GM18907 (cell line): ENCODE results near the gene AGBL1.

ENCODE experiments used
- ATAC-seq: cut with Tn5 transposase; IDR thresholded peaks from one replicate; pipeline ENCODE4 v1.9.1; 2021; ENCODE audit warnings: mild to moderate bottlenecking, moderate library complexity; ENCODE audit not compliant: unreplicated experiment

The AGBL1 gene

DNA sequence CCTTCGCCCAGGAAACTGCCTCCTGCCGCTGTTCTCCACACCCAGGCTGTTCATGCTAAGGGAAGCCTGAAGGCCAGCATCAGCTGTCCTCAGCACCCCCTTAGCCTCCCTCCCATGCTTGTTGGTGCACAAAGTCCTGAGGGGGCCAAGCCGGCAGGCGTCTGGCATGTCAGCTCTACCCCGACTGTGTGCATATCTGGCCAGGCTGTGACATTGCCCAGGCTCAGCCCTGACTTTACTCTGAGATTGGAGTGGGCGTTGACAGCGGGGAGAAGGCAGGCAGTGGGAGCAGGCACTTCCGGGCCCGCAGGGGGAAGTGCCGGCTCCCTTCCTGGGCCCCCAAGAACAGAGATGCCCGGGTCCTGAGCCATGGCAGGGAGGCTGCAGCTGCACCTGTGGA is 492.2 kb downstream of the AGBL1 start:
- ATAC-seq, result no peak

DNA sequence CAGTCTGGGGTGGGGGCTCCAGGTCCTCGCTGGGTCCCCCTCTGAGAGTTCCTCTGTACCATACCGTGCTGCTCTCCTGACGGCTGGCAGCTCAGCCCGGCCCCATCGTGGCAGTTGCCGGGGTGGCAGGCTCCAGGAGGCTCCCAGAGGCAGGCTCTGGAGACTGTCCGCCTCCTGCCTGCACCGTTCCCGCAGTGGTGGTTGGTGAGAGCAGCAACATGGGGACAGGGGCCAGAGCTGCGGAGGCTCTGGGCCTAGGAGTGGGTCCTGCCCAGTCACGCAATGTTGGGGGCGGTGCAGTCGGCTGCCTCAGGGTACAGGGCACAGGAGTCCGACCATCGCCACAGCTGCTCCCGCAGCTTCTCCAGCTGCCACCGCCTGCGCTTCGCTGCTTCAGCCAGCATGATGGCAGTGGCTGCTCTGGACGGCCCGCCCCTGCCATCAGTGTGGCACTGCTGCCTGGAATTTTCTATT is 492.7 kb downstream of the AGBL1 start:
- ATAC-seq, result no peak

DNA sequence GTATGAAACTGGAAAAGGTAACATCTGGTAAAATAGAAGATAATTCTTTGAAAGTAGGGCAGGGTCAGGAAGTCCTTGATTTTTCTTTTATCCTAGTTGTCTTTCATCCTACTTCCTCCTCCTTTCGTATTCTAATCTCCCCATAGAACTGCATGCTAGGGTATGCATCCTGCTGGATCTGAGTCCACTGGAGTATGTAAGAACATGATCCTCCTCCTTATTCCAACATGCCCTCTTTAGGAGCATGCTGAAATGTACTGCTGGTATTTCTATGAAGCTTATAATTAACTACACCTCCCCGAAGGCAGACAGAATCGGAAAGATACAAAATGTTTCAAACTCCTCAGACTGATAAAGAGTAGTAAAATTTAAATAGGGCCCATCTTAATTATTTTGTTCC is 493.8 kb downstream of the AGBL1 start:
- no peak for ATAC-seq

DNA sequence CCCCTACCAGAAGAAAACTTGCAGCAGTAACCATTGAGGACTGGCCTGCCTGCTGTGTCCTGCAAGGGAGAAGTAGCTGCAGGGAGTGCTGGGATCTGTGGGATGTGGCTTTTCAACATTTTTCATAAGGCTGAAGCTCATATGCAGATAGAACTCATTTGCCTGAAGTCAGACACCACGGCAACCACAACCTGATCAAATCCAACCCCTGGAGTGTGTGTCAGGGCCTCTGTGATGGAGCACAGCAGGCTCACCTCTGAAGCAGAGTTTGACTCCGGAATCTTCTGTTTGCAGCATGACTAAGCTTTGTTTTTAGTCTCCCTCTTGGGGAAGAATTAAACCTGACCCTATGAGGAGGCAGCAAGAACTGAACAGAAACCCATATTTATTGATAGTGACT is 508.7 kb downstream of the AGBL1 start:
- ATAC-seq, result no peak

DNA sequence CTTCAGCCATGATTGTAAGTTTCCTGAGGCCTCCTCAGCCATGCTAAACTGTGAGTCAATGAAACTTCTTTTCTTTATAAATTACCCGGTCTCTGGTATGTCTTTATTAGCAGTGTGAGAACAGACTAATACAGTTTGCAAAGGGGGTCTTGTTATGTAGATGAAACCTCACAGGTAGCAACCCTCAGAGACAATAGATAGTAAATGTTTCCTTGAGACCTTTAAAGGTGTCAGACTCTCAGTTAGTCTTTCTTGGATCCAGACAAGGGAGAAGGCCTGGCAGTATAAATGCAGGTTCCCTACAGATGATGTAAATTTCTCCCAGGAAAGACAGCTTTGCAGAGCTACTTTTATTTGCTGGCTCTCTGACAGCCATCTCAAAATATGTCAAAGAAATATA is 510.8 kb downstream of the AGBL1 start:
- no peak for ATAC-seq

DNA sequence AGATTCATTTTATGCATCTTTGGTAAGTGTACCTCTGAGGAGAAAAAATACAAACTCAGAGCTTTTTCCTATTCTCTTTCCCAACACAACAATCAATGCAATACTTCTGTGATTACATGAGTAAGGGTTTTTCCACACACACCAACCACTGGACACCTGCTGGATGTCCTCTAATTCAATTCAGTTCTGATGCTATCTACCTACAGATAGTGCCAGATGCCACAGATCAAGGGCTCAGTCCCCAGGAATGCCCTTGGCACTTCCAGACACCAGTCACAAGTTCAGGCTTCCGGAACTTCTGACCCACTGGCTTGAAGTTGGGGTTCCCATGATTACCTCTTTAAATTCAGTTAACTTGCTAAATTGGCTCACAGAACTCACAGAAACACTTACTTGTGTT is 511.5 kb downstream of the AGBL1 start:
- ATAC-seq, result no peak

DNA sequence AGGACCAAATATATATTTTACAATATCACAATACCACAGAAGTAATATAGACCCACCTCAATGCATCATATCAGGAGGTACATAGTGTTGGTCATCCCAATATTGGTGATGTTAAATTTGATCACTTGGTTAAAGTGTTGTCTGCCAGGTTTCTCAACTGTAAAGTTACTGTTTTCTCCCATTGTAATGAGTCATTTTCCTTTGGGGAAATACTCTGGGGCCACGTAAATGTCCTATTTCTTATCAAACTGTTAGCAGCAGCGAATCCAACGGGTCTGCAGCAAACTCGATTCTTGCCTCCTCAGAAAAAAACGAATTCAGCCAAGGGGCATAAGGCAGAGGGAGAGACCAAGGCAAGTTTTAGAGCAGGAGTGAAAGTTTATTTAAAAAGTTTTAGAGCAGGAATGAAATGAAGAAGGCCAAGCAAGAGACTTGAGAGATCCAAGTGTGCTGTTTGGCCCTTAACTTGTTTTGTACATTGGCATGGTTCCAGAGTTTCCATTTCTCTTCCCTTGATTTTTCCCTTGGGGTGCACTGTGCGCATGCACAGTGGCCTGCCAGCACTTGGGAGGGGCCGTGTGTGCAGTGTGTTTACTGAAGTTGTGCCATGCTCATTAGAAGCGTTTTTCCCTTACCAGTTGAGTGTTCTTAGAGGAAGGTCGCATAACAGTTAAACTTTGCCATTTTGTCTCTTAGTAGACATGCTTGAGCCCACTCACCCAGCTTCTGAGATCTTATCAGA is 512.5 kb downstream of the AGBL1 start:
- no peak for ATAC-seq

DNA sequence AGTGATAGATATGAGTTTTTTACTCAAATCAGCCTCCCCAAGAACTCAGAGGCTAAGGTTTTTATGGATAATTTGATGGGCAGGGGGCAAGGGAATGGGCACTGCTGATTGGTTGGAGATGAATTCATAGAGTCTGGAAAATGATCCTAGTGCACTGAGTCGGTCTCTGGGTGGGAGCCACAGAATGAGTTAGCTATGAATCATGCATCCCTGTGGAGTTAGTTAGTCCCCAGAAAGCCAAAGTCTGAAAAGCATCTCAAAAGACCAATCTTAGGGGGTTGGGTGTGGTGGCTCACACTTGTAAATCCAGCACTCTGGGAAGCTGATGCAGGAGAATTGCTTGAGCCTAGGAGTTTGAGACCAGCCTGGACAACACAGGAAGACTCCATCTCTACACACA is 516.1 kb downstream of the AGBL1 start:
- no peak for ATAC-seq

DNA sequence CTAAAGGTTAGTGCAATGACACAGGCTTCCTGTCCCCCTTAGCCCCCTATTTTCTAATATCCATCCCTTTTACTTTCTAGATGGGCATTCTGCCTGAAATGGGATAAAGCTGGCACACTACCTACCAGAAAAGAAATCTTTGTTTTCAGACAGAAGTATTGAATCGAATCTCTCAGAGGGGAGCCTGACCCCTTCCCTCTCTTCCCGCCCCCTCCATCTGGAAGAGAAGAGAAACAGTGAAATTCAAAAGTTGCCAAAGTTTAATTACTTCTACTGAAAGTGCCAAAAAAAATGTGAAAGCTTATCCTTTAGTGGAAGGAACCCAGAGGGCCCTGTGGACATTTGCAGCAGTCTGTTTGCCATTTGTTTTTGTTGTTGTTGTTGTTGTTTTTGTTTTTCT is 523.8 kb downstream of the AGBL1 start:
- no peak for ATAC-seq

DNA sequence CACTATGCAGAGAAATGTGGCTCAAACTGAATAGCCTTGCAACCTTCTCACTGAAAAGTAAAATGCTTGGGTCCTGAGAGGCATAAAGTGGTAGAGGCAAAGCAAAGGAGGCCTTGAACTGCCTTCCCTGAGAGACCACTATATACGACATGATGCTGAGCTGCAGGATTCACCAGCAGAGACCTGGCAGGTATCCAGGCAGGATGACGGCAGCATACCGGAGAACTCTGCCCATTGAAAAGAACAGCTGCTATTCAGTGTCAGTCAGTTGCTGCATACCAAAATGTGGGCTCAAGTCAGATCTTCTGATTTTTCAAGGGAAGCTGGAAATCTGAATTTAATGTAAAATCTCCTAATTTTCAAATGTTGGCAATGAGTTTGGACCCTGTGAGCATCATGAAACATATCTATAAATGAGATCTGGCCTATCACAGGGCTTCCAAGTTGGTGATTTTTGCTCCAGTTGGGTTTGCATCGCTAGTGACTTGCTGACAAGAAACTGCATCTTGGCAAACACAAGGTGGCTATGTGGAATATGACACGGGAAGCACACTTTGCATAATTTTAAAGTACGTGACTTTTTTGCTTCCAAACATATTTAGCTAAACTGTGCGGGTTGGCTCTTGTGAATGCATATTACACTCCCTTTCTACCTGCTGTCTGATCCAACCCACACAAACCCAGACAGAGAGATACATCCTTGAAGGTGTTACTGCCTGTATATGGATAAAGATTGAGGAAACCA is 529.0 kb downstream of the AGBL1 start:
- no peak for ATAC-seq

DNA sequence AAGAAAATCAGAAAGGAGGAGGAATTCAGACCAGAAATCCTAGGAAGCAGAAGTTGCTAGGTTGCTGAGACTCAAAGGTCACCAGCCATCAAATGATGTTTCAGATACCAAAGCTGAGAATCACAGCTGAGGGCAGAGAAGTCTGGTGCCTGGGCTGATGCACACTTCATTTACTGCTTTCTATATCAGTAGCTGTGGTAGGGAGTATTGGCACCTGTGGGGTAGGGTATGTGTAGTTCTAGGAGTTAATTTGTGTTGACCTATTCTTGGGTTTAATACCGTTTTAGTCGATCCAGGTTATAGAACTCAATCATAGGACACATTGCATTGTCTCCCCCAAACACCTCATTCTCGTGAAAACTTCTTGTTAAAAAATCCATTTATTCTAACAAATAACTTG is 529.6 kb downstream of the AGBL1 start:
- ATAC-seq, result no peak

DNA sequence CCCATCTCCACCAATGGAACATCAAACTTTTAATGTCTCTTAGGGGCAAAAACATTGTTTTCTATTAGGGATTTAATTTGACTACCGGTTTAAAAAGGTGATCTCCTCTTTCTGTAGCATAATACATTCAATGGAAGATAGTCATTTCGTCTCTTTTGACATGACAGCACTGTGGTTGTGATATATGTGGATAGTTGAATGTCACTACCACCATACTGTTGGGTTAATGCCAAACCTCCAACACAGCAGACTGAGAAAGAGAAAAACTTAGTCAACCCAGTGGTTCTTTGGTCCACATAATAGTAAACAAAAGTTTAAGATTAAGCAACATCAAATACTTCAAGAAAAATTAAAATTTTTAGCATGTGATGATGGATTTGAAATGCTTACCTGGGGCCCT is 530.4 kb downstream of the AGBL1 start:
- ATAC-seq, result no peak

DNA sequence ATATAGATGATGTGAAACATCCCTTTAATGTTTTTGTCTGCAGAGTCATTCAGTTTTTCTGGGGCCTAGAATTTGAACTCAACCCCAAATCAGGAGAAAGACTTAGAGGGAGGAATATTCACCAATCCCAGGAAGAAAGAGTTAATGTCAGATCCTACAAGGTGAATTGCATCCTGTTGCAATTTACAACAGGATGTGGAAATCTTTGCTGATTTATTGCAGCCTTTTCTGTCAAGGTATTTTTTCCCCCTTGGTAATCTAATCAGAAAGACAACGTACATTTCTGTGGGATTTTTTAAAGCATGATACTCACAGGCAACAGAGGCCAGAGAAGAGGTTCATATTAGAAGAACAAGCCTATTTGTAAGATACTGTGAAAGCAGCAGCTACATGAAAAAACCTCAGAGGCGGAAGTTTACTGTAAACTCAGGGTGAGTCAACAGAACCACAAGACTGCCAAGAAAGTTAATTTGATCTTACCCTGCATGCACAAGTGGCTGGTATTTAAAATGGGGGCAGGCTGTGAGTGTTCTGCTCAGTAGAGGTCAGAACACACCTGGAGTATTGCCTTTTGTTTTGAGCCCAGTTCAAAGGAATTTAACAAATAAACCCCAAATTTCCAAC is 531.9 kb downstream of the AGBL1 start:
- no peak for ATAC-seq

DNA sequence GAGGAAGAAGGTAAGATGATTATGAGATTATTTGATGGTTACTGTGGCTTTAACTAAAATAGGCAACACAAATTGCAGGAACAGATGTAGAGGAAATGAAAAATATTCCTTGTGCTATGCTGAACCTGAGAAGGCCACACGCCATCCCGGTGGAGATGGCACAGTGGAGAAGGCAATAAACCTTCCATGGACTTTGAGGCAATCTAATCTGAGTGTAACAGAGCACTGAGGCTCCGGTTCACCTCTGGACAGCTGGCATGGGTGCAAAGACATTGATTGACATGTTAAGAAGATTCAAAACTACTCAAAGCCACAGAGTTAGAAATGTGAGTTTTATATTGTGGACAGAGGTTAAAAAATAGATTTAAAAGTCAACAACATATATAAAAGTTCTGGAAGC is 535.7 kb downstream of the AGBL1 start:
- no peak for ATAC-seq

DNA sequence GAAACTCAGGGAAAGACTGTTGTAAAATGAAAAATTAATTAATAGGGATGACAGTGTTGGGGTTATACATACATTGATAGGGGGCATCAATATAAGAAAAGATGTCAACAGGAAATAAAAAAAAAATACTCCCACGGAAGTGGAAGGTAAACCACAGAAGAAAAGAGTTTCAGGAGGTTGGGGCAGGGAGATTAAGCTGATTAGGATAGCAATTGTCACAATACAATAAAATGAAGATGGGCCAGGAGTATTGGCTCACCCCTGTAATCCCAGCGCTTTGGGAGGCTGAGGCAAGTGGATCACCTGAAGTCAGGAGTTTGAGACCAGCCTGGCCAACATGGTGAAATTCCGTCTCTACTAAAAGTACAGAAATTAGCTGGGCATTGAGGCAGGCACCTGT is 536.1 kb downstream of the AGBL1 start:
- ATAC-seq, result no peak

DNA sequence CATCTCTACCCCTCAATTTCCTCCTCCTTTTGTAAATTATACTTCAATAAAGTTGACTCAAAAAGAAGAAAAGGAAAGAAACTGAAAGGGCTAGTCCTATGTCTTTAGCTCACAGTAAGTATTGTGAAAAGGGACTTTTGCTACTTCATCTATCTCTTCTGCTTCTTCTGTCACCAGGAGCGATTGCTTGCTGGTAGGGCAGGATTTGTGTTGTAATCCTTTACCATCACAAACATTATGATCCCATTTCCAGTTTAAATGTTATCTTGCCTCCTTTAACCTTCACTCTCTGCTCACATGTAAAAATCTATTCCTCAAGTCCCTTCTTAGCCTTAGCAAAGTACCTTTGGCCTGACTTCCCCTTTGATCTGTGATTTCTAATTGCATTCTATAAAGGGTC is 537.1 kb downstream of the AGBL1 start:
- no peak for ATAC-seq

DNA sequence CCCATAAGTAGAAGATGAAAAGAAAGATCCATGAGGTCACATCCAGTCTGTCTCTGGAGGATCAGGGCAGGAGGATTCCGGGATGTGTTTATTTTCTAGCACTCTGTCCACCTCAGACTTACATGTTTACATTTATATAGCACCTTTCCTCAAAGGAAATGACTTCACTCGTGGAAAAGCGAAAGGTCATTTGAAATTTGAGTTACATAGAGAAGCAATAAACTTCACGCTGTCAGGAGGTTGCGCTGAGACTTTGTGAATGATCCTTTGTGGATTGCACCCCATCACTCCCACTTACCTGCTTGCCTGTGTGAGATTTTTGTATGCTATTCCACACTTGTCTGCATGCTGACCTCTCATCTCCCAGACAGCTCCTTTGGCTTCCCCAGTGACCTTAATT is 540.5 kb downstream of the AGBL1 start:
- no peak for ATAC-seq

DNA sequence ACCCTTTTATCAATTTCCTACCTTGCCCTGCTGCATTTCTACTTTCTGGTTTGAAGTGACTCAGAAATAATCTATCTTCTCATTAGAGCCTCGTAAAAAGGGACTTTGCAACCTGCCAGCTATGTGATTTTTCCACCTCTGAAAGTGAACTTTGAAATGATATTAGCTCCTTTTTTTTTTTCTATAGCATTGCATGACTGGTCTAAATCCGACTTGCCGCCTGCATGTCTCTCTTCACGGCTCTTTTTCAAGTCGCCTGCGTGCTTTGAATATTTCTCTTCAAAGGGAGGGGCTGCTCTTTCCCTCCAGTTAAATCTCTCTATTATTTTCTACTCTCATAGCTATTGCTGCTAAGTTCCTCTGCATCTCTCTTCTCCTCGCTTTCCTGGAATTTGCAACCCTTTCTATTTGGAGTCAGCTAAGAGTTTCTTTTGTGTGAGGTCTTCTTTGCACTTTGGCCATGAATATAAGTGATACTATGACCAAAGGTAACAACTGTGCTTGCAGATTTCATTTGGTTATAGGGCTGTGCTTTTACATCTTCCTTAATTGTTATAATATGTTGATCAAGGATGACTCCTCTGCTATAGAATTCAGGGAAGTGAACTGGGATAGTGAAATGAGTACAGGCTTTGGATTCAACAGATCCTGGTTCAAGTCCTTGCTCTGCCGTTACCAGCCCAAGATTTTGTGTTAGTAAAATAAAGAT is 541.1 kb downstream of the AGBL1 start:
- no peak for ATAC-seq

DNA sequence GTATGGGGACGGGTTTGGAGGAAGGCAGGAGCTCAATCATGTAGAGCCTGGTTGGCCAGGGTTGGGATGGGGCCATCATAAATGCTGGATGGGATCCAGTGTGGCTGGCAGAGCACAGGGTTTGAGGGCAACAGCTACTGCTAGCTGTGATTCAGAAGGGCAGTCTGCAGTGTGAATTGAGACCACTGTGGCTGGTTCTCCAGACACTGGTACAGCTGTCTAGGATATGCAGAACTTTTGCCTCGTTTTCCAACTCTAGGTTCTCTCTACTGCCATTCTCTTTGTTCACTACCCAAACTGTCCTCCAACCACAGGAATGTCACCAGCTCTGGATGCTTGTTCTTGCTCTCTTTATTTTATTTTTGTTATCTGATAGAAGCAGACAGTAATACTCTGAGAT is 543.6 kb downstream of the AGBL1 start:
- no peak for ATAC-seq

DNA sequence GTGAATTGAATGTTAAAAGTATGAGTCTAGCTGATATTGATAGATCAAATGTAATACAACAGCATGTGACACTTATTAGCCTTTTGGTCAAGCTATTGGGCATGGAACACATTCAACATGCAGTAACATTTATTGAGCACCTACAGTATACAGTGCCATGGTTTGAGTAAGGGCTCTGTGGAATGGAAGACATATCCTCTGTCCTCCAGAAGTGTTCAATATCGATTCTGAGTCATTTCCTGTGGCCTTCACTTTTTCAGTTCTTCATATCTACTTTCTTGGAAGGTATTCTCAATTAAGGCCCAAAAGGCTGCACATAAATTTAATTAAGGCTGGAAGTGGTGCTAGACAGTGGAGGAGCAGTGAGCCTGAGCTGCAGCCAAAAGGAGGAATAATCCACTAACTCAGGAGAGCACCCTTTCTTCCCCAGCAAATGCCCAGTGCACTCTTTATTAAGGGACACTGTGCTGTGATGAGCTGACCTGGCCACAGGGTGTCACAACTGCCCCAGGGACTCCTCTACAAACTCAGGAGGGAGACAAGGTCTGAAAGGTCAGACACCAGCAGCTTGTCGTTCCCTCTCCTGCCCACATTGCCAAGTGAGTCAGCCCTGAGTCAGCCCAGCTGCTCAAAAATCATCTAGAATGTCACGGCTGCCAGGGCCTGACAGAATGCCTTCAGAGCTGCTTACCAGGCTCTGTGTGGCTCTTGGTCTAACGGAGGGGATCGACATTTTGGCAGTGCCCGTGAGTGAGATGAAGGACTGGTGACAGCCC is 544.8 kb downstream of the AGBL1 start:
- no peak for ATAC-seq
